ENCODE data around the gene MSN. TPM values are rescaled to one million over a fixed set of nuclear protein-coding genes. Genes with fewer than 3 reads are reported as not detected.

The MSN gene
- polyA plus RNA-seq, 1 donor (not counting 4 experiments of a cell fraction or from before 2014, with no cell fraction given): 421 TPM

DNA sequence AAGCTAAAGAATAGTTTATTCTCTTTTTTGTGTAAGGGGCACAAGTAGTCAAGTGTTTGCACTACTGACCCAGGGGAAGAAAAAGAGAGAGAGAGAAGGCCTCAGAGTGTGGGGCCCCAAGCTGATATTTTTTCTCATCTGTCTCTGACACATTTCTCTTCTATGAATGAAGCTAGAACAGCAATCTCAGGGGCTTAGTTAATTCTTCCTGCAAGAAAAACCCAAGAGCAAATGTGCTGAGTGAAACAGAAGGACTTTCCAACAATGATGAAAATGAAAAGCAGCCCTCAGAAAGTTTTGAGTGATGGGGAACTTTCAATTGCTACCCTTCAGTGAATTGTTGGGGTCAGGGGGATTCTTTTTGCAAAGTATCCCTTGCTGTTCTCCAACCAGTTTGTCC, 9.2 kb upstream of the MSN start:
- no peaks in the 10 kb centered on the region for H3K4me1 ChIP-seq (ENCODE audit: control insufficient read depth, extremely low read depth, insufficient read depth, low read length)
- no peak overlapping the region for H3K9ac ChIP-seq (ENCODE audit: control insufficient read depth, extremely low read depth, insufficient read depth, low read length)
- H3K79me2 ChIP-seq (ENCODE audit: control insufficient read depth, insufficient read depth, low read length): no peaks in the 10 kb centered on the region
- H3K27ac ChIP-seq (ENCODE audit: control insufficient read depth, insufficient read depth, low read length): no peak overlapping the region
- no peak for DNase-seq (ENCODE audit: low read depth, low spot score)
- no peaks in the 10 kb centered on the region for H3K9me3 ChIP-seq (ENCODE audit: control insufficient read depth, low read depth, low read length)
- TF ChIP-seq EZH2 (IDR thresholded peaks at IDR 0.05; ENCODE audit: low read length): no peak
- TF ChIP-seq, protein P1, sequence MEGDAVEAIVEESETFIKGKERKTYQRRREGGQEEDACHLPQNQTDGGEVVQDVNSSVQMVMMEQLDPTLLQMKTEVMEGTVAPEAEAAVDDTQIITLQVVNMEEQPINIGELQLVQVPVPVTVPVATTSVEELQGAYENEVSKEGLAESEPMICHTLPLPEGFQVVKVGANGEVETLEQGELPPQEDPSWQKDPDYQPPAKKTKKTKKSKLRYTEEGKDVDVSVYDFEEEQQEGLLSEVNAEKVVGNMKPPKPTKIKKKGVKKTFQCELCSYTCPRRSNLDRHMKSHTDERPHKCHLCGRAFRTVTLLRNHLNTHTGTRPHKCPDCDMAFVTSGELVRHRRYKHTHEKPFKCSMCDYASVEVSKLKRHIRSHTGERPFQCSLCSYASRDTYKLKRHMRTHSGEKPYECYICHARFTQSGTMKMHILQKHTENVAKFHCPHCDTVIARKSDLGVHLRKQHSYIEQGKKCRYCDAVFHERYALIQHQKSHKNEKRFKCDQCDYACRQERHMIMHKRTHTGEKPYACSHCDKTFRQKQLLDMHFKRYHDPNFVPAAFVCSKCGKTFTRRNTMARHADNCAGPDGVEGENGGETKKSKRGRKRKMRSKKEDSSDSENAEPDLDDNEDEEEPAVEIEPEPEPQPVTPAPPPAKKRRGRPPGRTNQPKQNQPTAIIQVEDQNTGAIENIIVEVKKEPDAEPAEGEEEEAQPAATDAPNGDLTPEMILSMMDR (optimal IDR thresholded peaks at IDR 0.05 in 1 of 3, IDR thresholded peaks at IDR 0.05 in 1 of 3, conservative IDR thresholded peaks at IDR 0.05 in 1 of 3; ENCODE audit: extremely low read depth in 1 of 3, insufficient read depth in 2 of 3, low read length in 3 of 3): no peak
- no peaks in the 10 kb centered on the region for H3K9me1 ChIP-seq (ENCODE audit: control insufficient read depth, extremely low read depth, insufficient read depth, low read length)
- FAIRE-seq: no peak
- no peaks in the 10 kb centered on the region for H3K27me3 ChIP-seq (ENCODE audit: control insufficient read depth, extremely low read depth, insufficient read depth, low read length)
- no peak overlapping the region for H2AFZ ChIP-seq (ENCODE audit: control insufficient read depth, low read length)
- dilution Hi-C loops (cut with MboI; ENCODE audit: extremely low pct_ligation_motif_present, low sequenced_read_pairs): no loop called here
- no peaks in the 10 kb centered on the region for H3K36me3 ChIP-seq (ENCODE audit: control insufficient read depth in 2 of 2, extremely low read depth in 1 of 2, insufficient read depth in 2 of 2, low read length in 2 of 2)
- no peak overlapping the region for H3K4me2 ChIP-seq (ENCODE audit: control insufficient read depth, extremely low read depth, insufficient read depth, low read depth, low read length)
- no peak overlapping the region for H3K4me3 ChIP-seq (ENCODE audit: control insufficient read depth in 2 of 3, extremely low read depth in 1 of 3, insufficient read depth in 2 of 3, low read depth in 1 of 3, low read length in 3 of 3)
- H4K20me1 ChIP-seq (ENCODE audit: control insufficient read depth, extremely low read depth, insufficient read depth, low read length): no peaks in the 10 kb centered on the region

DNA sequence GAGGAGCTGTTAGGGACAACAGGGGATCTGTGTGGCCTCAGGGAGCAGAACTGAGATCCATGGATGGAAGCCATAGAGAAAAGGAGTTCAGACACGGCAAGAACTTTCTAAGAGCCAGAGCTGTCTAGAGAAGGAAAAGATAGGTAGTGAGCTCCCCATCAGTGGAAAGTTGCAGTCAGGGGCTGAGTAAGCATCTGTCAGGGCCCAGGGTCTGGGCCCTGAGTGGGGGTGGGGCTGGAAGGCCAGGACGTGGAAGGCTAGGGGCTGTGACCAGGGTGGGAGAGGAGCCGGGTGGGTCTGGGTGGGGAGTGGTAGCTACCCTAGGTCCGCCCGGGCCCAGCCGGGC, 324 bp upstream of the MSN start:
- Histone ChIP-seq H4K20me1 (ENCODE audit: control insufficient read depth, extremely low read depth, insufficient read depth, low read length) (no peaks in the 10 kb centered on the region), H3K4me3 (ENCODE audit: control insufficient read depth in 2 of 3, extremely low read depth in 1 of 3, insufficient read depth in 2 of 3, low read depth in 1 of 3, low read length in 3 of 3) (no peak overlapping the region), H3K4me2 (ENCODE audit: control insufficient read depth, extremely low read depth, insufficient read depth, low read depth, low read length) (no peak overlapping the region), H3K9me3 (ENCODE audit: control insufficient read depth, low read depth, low read length) (no peaks in the 10 kb centered on the region), H3K9ac (ENCODE audit: control insufficient read depth, extremely low read depth, insufficient read depth, low read length) (no peak overlapping the region), H3K9me1 (ENCODE audit: control insufficient read depth, extremely low read depth, insufficient read depth, low read length) (no peaks in the 10 kb centered on the region), H3K4me1 (ENCODE audit: control insufficient read depth, extremely low read depth, insufficient read depth, low read length) (peaks cover 6% of the 10 kb centered on the region), H3K27me3 (ENCODE audit: control insufficient read depth, extremely low read depth, insufficient read depth, low read length) (no peaks in the 10 kb centered on the region), H3K79me2 (ENCODE audit: control insufficient read depth, insufficient read depth, low read length) (peaks cover 43% of the 10 kb centered on the region), H3K36me3 (ENCODE audit: control insufficient read depth in 2 of 2, extremely low read depth in 1 of 2, insufficient read depth in 2 of 2, low read length in 2 of 2) (peaks cover 0 to 9% of the 10 kb centered on the region in 2 experiments), H3K27ac (ENCODE audit: control insufficient read depth, insufficient read depth, low read length) (no peak overlapping the region), H2AFZ (ENCODE audit: control insufficient read depth, low read length) (no peak overlapping the region)
- dilution Hi-C loops (cut with MboI; ENCODE audit: extremely low pct_ligation_motif_present, low sequenced_read_pairs): no loop called here
- no peak for DNase-seq (ENCODE audit: low read depth, low spot score)
- TF ChIP-seq EZH2 (IDR thresholded peaks at IDR 0.05; ENCODE audit: low read length): no peak
- TF ChIP-seq, protein P1 (optimal IDR thresholded peaks at IDR 0.05 in 1 of 3, IDR thresholded peaks at IDR 0.05 in 1 of 3, conservative IDR thresholded peaks at IDR 0.05 in 1 of 3; ENCODE audit: extremely low read depth in 1 of 3, insufficient read depth in 2 of 3, low read length in 3 of 3): no peak
- no peak for FAIRE-seq

Measured in keratinocyte (primary cell).